Medulla oblongata (tissue), 1 donor: Measurements from ENCODE around the gene HIF1AN.
A peak's percentile ranks its signal among the peaks of the same experiment; 100 is the strongest.

Source experiments
- DNase-seq: peaks from one replicate; pipeline ENCODE4 v3.0.0-alpha.2; 2015; ENCODE audit errors: extremely low spot score

Gene HIF1AN

GRCh38 chr10:100535715-100536353, at the start of gene HIF1AN:
HIF1AN (plus strand) TSS chr10:100535943; CDS start chr10:100535959, 16 bp downstream.
- DNase-seq: peak; percentile 97

- DNase-seq: no peak
Observed at GRCh38 chr10:100487529-100487928, 48.2 kb upstream of the HIF1AN start.

- DNase-seq: no peak
Observed at GRCh38 chr10:100489396-100489795, 46.3 kb upstream of the HIF1AN start.

GRCh38 chr10:100490531-100490930, 45.2 kb upstream of the HIF1AN start:
- DNase-seq: no peak

GRCh38 chr10:100496567-100496966, 39.2 kb upstream of the HIF1AN start:
- DNase-seq: no peak

GRCh38 chr10:100498059-100498458, 37.7 kb upstream of the HIF1AN start:
- DNase-seq: no peak

- DNase-seq: no peak
Observed at GRCh38 chr10:100501423-100501822, 34.3 kb upstream of the HIF1AN start.

GRCh38 chr10:100502926-100503494, 32.7 kb upstream of the HIF1AN start:
- no peak for DNase-seq

GRCh38 chr10:100504096-100504495, 31.6 kb upstream of the HIF1AN start:
- no peak for DNase-seq

GRCh38 chr10:100505164-100505563, 30.6 kb upstream of the HIF1AN start:
- DNase-seq: no peak

- DNase-seq: no peak
Observed at GRCh38 chr10:100506596-100507356, 29.0 kb upstream of the HIF1AN start.

- no peak for DNase-seq
Observed at GRCh38 chr10:100507357-100507732, 28.4 kb upstream of the HIF1AN start.

- DNase-seq: no peak
Observed at GRCh38 chr10:100508266-100508665, 27.5 kb upstream of the HIF1AN start.

GRCh38 chr10:100508691-100509150, 27.0 kb upstream of the HIF1AN start:
- DNase-seq: peak; percentile 18

GRCh38 chr10:100509241-100509840, 26.4 kb upstream of the HIF1AN start:
- no peak for DNase-seq

- no peak for DNase-seq
Observed at GRCh38 chr10:100510533-100511308, 25.0 kb upstream of the HIF1AN start.

GRCh38 chr10:100515612-100516011, 20.1 kb upstream of the HIF1AN start:
- DNase-seq: no peak

- no peak for DNase-seq
Observed at GRCh38 chr10:100516847-100517246, 18.9 kb upstream of the HIF1AN start.

- peak; percentile 86 for DNase-seq
Observed at GRCh38 chr10:100518761-100519241, 16.9 kb upstream of the HIF1AN start.

GRCh38 chr10:100519311-100520051, 16.3 kb upstream of the HIF1AN start, which contains the start of gene SEC31B:
SEC31B (minus strand) TSS chr10:100519861; CDS start chr10:100516952, 2,909 bp downstream.
- DNase-seq: peak; percentile 49

GRCh38 chr10:100520811-100521210, 14.9 kb upstream of the HIF1AN start:
- no peak for DNase-seq
